Fibroblast of villous mesenchyme (primary cell): ENCODE data around the gene BBS12. TPM values are rescaled to one million over a fixed set of nuclear protein-coding genes. Genes with fewer than 3 reads are reported as not detected.
"Not testable (repeated sequence)": the region's sequence is repeated elsewhere in the genome, so short reads cannot be mapped to it uniquely, and the experiment has no call there.

Experiments
- DNase-seq: peaks from one replicate; pipeline ENCODE4 v3.0.0-alpha.2; 2010; ENCODE audit warnings: low read depth
- H3K4me3 ChIP-seq: 2 replicates; pipeline ENCODE4 v1.5.1; 2011; ENCODE audit warnings: low read depth, mild to moderate bottlenecking, low read length
- CTCF ChIP-seq: IDR thresholded peaks from 2 replicates; pipeline ENCODE4 v1.5.1; 2012; ENCODE audit warnings: low read depth, mild to moderate bottlenecking, low read length; ENCODE audit not compliant: insufficient read depth
- total RNA-seq: library from RNA; depleted of rRNA; stranded (reverse); fragments of >200 nt; gene quantifications from 2 replicates; pipeline ENCODE4 v1.2.3, GENCODE V29; 2012

BBS12 gene
- total RNA-seq, 1 donor: 4.7 TPM

GRCh38 chr4:122776916-122777315 is 44.4 kb downstream of the BBS12 start:
- no peak for DNase-seq
- no peak for TF ChIP-seq CTCF
- no peak overlapping the region for H3K4me3 ChIP-seq

- H3K4me3 ChIP-seq: no peak overlapping the region
- peak; percentile 86 for DNase-seq
- TF ChIP-seq CTCF: no peak
Observed at GRCh38 chr4:122777846-122778673, 45.6 kb downstream of the BBS12 start.

GRCh38 chr4:122781486-122781885 is 49.0 kb downstream of the BBS12 start:
- no peak overlapping the region for H3K4me3 ChIP-seq
- DNase-seq: no peak
- no peak for TF ChIP-seq CTCF

- TF ChIP-seq CTCF: no peak
- H3K4me3 ChIP-seq: no peak overlapping the region
- peak; percentile 55 for DNase-seq
Observed at GRCh38 chr4:122783301-122784215, 51.1 kb downstream of the BBS12 start.

GRCh38 chr4:122784261-122784660 is 51.8 kb downstream of the BBS12 start:
- DNase-seq: no peak
- TF ChIP-seq CTCF: no peak
- H3K4me3 ChIP-seq: no peak overlapping the region

- TF ChIP-seq CTCF: no peak
- no peak overlapping the region for H3K4me3 ChIP-seq
- DNase-seq: no peak
Observed at GRCh38 chr4:122785099-122785498, 52.6 kb downstream of the BBS12 start.

- not testable (repeated sequence) for DNase-seq, H3K4me3 ChIP-seq
Observed at GRCh38 chr4:122786296-122786695, 53.8 kb downstream of the BBS12 start.

- not testable (repeated sequence) for H3K4me3 ChIP-seq, DNase-seq
Observed at GRCh38 chr4:122786920-122787319, 54.4 kb downstream of the BBS12 start.
